NCI-H2029 (cell line): ENCODE data around the gene ERN1.
"Not testable (repeated sequence)": the region's sequence is repeated elsewhere in the genome, so short reads cannot be mapped to it uniquely, and the experiment has no call there.

Source experiments
- DNase-seq: peaks from one replicate; lab custom pipeline; 2025; lab: John Stamatoyannopoulos, UW

The ERN1 gene

DNA sequence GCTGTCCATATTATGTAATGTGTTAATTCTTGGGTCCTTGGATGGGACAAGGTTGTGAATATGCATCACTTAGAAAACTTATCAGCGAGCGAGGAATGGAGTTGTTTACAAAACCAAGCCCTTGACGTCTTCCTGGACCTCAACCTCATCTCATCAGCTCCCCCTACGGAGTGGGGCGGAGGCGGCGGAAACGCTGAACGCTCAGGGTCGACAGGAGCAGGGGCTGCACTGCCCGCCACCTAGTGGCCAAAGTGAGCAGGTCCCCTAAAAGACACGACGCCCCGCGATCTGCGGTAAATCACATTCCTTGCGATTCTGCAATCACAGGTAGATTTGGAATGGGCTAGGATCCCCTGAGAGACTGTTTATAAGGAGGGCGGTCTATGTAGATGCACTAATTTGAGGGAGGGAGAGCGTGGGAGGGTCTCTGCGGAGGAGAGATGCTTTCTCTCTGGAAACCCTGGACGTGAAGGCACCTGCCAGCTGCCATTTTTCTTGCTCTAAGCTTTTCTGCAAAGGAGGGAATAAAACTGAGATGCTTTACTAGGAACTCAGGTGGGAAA, 104.1 kb downstream of the ERN1 start:
- peak; percentile 59 for DNase-seq

- no peak for DNase-seq
Measured at GRCh38 chr17:64024781-64025731, 104.9 kb downstream of the ERN1 start.

- DNase-seq, result no peak
Measured at GRCh38 chr17:64024215-64024654, 105.7 kb downstream of the ERN1 start.

- DNase-seq, result no peak
Measured at GRCh38 chr17:64022611-64023063, 107.3 kb downstream of the ERN1 start.

GRCh38 chr17:64020056-64020766, 109.7 kb downstream of the ERN1 start, which contains the start of gene ICAM2:
TSS of gene ICAM2 (minus strand) at chr17:64020633. CDS start at chr17:64006691, 13,942 bp downstream.
- no peak for DNase-seq

DNA sequence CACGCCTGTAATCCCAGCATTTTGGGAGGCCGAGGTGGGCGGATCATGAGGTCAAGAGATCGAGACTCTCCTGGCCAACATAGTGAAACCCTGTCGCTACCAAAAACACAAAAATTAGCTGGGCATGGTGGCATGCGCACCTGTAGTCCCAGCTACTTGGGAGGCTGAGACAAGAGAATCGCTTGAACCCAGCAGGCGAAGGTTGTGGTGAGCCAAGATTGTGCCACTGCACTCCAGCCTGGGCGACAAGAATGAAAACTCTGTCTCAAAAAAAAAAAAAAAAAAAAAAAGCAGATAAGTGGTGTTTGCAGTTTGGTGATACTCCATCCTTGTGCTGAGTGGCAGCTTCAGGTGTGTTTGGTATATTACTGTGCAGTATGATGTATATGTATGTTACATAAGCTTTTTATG, 110.4 kb downstream of the ERN1 start:
- not testable (repeated sequence) for DNase-seq

- no peak for DNase-seq
Measured at GRCh38 chr17:64017381-64017980, 112.5 kb downstream of the ERN1 start.

- no peak for DNase-seq
Measured at GRCh38 chr17:64016974-64017373, 113.0 kb downstream of the ERN1 start.

DNA sequence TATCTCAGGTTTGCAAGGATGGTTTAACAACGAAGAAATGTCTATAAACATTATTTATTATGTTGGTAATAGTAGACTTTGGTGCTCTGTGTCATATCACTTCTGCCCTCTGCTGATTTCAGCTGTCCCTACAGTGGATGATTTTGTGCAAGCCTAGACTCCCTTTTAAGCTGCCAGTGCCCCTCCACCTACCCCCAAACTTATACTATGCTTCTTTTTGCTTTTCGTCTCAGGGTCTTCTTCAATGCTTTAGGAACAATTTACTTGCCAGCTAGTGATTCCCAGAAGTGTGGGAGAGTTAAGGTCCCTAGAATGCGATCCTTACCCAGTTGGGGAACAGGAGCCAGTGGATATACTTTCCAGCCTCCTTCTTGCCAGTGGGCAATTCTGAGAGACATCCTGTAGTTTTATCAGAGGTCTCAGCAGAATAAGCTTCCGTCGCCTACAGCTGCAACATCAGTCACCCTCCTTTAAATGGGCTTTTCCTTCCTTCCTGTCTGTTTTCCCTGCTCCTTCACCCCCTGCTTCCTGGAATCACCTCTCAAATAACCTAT, 113.6 kb downstream of the ERN1 start:
- DNase-seq, result no peak

- DNase-seq, result no peak
Measured at GRCh38 chr17:64015447-64015846, 114.5 kb downstream of the ERN1 start.

DNA sequence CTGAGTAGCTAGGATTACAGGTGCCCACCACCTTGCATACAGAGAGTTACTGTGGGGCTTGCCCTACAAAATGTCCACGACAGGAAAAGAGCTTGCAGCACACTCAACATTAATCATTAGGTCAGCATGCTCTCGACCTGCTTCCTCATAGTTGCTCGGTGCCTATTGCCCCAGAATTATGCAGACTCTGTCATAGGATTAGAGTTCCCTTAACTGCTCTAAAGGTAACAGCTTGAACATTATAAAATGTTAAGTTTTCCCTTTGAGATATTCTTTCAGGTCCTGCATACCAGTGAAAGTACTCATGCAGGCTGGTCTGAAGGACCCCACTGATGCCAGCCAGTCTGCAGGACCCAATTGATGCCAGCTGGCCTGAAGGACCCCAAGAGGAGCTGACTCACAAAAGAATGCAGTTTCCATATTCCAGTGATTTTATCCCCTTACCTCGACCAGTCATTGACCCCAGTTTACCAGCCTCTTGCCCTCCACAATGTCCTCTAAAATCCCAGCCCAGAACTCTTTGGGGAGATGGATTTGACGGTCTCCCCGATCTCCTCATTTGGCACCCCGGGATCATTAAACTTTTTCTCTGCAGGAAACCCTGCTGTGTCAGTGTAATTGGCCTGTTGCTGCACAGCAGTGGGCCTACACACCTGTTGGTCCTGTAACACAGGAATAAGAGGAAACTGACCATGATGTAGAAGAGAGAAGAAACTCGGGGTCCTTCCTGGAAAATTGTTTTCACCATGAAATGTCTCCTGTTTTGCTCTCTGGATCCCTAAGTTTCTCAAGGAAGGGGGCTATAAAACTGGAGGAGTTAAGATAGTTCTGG, 120.2 kb downstream of the ERN1 start:
- no peak for DNase-seq

GRCh38 chr17:64008830-64009229, 121.1 kb downstream of the ERN1 start:
- DNase-seq, result no peak

DNA sequence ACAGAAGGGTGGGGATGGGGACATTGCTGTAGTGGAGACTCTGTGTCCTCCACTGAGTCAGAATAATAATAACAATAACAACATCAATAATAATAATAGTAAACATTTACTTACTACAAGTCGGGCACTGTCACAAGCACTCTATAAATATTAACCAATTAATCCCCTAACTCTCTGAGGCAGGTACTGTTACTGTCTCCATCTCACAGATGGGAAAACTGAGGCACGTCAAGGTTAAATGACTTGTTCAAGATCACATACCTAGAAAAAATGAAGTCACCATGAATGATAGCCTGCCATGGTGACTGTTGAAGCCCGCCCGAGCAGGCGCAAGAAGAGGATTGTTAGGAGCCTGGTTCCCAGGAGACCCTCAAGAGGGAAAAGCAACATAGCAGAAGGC, 121.6 kb downstream of the ERN1 start:
- no peak for DNase-seq

DNA sequence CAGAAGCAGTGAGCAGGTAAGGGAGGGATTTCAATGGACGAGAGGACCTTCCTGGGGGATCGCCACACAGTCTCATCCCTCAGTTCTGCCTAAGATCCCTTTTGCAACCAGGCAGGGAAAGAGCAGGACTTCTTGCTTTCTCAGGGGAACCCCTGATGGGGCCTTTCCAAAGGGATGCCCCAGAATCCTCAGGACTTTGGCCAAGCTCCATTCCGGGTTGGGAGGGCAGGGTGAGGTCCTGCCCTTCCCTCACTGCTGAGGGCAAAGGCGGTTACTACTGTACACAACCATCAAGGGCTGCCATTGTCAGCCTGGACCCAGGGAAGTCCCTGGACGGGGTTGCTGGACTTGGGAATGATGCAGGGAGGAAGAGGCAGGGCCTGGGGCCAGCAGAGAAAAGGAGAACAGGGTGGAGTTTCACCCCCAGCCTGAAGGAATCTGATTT, 122.1 kb downstream of the ERN1 start:
- no peak for DNase-seq

- DNase-seq, result not testable (repeated sequence)
Measured at GRCh38 chr17:64007089-64007837, 122.7 kb downstream of the ERN1 start.

- DNase-seq, result no peak
Measured at GRCh38 chr17:64006361-64007088, 123.4 kb downstream of the ERN1 start.

GRCh38 chr17:64005734-64006167, 124.2 kb downstream of the ERN1 start:
- DNase-seq, result peak; percentile 70

DNA sequence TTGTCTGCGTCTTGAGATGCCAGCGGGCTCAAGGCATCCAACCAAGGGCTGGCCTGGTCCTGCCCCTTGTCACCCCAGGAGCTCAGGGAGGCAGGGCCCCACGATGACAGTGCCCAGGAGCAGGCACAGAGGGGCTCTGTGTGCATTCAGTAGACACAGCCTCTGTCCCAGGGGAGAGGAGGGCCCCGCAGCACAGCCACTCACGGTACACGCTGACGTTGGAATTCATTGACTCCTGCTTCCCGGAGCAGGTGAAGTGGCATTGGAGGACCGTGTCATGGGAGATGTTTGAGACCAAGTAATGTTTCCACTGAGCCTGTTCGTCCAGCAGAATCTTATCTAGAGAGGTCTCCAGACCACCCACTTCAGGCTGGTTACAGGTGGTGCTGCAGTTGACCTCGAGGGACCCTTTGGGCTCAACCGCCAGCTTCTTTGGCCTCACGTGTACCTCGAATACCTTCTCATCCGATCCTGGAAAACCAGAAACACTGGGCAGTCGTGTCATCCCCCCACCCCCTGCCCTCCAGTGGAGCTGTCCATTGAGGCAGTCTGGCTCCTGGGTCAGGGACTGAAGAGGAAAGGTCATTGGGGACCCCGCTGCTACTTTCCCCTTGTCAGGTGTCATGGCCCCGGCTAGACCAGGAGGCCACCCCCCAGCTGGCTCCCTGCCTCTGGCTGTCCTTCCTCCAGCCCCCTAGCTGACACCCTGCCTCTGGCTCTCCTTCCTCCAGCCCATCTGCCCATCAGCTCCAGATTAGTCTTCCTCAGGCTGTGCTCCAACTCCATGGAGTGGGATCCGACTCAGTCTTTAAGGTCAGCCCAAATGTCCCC, 124.8 kb downstream of the ERN1 start:
- no peak for DNase-seq
